K562 (cell line): Measurements from ENCODE around the gene EHBP1.

Source experiments
- CBFB ChIP-seq: sonication (generic); formaldehyde crosslinking; IDR thresholded peaks from 2 replicates; pipeline ENCODE4 v1.4.0; 2020; ENCODE audit warnings: mild to moderate bottlenecking, missing genetic modification reagents
- CTCF ChIP-seq, 3 experiments: IDR thresholded peaks in 2 of 3; conservative IDR thresholded peaks in 1 of 3; 2 replicates each; pipeline ENCODE4 v1.5.1; 2011 to 2012; ENCODE audit warnings: low read length in 3 of 3, mild to moderate bottlenecking in 3 of 3, control low read depth in 2 of 3, improper control_type of control experiment in 1 of 3, inconsistent platforms in 1 of 3, low read depth in 1 of 3, mixed read lengths in 1 of 3, moderate library complexity in 1 of 3; ENCODE audit not compliant: insufficient read depth in 2 of 3
- MTA1 ChIP-seq: fragments of 450-650 bp; IDR thresholded peaks from 2 replicates; pipeline ENCODE4 v1.6.1; 2017; ENCODE audit warnings: borderline replicate concordance
- NFRKB ChIP-seq: fragments of 450-650 bp; IDR thresholded peaks from 2 replicates; pipeline ENCODE4 v1.6.1; 2016; ENCODE audit warnings: low read depth
- POLR2A ChIP-seq: fragments of 450-650 bp; conservative IDR thresholded peaks from 2 replicates; pipeline ENCODE4 v1.6.1; 2016
- POLR2AphosphoS5 ChIP-seq: IDR thresholded peaks from 2 replicates; pipeline ENCODE4 v1.6.1; 2011; ENCODE audit warnings: mild to moderate bottlenecking, low read depth, low read length, moderate library complexity; ENCODE audit not compliant: control insufficient read depth, insufficient read depth
- RAD21 ChIP-seq, 2 experiments: fragments of 250-450 bp in 1 of 2; fragments of 450-650 bp in 1 of 2; sonication (Bioruptor Pico) in 1 of 2; formaldehyde crosslinking in 1 of 2; IDR thresholded peaks in 1 of 2; conservative IDR thresholded peaks in 1 of 2; 2 replicates each; pipeline versions ENCODE4 v1.4.0 to v1.8.0; 2020 to 2022; ENCODE audit warnings: mild to moderate bottlenecking in 2 of 2, moderate library complexity in 1 of 2
- RAD51 ChIP-seq: fragments of 450-650 bp; IDR thresholded peaks from 2 replicates; pipeline ENCODE4 v1.7.1; 2016; ENCODE audit warnings: low read depth, mild to moderate bottlenecking, borderline replicate concordance
- WHSC1 ChIP-seq: IDR thresholded peaks from one replicate; pipeline ENCODE4 v1.6.1; 2012; ENCODE audit warnings: low read length, control low read depth, inconsistent platforms
- ZBTB43 ChIP-seq: sonication (generic); formaldehyde crosslinking; IDR thresholded peaks from 2 replicates; pipeline ENCODE4 v1.8.0; 2023; ENCODE audit warnings: mild to moderate bottlenecking, missing genetic modification reagents
- ZFX ChIP-seq: sonication (generic); formaldehyde crosslinking; IDR thresholded peaks from 2 replicates; pipeline ENCODE4 v1.8.0; 2022; ENCODE audit warnings: mild to moderate bottlenecking, missing genetic modification reagents, moderate library complexity
- ZNF586 ChIP-seq: fragments of 450-650 bp; formaldehyde crosslinking; conservative IDR thresholded peaks from 2 replicates; pipeline ENCODE4 v1.4.0; 2020; ENCODE audit warnings: mild to moderate bottlenecking, moderate library complexity
- TF ChIP-seq, protein P1 (sequence below): fragments of 450-650 bp; IDR thresholded peaks from 2 replicates; pipeline ENCODE4 v1.6.1; 2016; ENCODE audit warnings: low read depth
- TF ChIP-seq, protein P2 (sequence below): sonication (generic); formaldehyde crosslinking; IDR thresholded peaks from 2 replicates; pipeline ENCODE4 v1.9.0; 2022; ENCODE audit warnings: mild to moderate bottlenecking, missing genetic modification reagents

GRCh38 chr2:62871506-62871905 is 166.0 kb downstream of the EHBP1 start:
- TF ChIP-seq RAD51: no peak
- TF ChIP-seq, protein P1, sequence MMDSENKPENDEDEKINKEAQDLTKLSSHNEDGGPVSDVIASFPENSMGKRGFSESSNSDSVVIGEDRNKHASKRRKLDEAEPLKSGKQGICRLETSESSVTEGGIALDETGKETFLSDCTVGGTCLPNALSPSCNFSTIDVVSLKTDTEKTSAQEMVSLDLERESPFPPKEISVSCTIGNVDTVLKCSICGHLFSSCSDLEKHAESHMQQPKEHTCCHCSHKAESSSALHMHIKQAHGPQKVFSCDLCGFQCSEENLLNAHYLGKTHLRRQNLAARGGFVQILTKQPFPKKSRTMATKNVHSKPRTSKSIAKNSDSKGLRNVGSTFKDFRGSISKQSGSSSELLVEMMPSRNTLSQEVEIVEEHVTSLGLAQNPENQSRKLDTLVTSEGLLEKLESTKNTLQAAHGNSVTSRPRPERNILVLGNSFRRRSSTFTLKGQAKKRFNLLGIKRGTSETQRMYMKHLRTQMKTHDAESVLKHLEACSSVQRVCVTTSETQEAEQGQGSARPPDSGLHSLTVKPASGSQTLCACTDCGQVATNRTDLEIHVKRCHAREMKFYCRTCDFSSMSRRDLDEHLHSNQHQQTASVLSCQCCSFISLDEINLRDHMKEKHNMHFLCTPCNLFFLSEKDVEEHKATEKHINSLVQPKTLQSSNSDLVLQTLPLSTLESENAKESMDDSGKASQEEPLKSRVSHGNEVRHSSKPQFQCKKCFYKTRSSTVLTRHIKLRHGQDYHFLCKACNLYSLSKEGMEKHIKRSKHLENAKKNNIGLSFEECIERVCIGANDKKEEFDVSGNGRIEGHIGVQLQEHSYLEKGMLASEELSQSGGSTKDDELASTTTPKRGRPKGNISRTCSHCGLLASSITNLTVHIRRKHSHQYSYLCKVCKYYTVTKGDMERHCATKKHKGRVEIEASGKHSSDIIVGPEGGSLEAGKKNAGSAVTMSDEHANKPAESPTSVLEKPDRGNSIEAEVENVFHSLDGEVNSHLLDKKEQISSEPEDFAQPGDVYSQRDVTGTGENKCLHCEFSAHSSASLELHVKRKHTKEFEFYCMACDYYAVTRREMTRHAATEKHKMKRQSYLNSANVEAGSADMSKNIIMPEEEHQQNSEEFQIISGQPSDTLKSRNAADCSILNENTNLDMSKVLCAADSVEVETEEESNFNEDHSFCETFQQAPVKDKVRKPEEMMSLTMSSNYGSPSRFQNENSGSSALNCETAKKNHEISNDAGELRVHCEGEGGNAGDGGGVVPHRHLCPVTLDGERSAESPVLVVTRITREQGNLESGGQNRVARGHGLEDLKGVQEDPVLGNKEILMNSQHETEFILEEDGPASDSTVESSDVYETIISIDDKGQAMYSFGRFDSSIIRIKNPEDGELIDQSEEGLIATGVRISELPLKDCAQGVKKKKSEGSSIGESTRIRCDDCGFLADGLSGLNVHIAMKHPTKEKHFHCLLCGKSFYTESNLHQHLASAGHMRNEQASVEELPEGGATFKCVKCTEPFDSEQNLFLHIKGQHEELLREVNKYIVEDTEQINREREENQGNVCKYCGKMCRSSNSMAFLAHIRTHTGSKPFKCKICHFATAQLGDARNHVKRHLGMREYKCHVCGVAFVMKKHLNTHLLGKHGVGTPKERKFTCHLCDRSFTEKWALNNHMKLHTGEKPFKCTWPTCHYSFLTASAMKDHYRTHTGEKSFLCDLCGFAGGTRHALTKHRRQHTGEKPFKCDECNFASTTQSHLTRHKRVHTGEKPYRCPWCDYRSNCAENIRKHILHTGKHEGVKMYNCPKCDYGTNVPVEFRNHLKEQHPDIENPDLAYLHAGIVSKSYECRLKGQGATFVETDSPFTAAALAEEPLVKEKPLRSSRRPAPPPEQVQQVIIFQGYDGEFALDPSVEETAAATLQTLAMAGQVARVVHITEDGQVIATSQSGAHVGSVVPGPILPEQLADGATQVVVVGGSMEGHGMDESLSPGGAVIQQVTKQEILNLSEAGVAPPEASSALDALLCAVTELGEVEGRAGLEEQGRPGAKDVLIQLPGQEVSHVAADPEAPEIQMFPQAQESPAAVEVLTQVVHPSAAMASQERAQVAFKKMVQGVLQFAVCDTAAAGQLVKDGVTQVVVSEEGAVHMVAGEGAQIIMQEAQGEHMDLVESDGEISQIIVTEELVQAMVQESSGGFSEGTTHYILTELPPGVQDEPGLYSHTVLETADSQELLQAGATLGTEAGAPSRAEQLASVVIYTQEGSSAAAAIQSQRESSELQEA: no peak
- TF ChIP-seq CTCF (IDR thresholded peaks at IDR 0.05 in 2 of 3, conservative IDR thresholded peaks at IDR 0.05 in 1 of 3; ENCODE audit: insufficient read depth in 2 of 3, low read depth in 1 of 3, low read length in 3 of 3): no peak
- TF ChIP-seq POLR2A: no peak
- TF ChIP-seq WHSC1: no peak
- TF ChIP-seq POLR2AphosphoS5: no peak
- no peak for TF ChIP-seq ZNF586
- no peak for TF ChIP-seq NFRKB
- TF ChIP-seq ZFX (CRISPR knock-in tag): no peak
- no peak for TF ChIP-seq RAD21 (CRISPR knock-in tag; conservative IDR thresholded peaks at IDR 0.05 in 1 of 2, IDR thresholded peaks at IDR 0.05 in 1 of 2)
- no peak for TF ChIP-seq ZBTB43 (CRISPR knock-in tag)
- no peak for TF ChIP-seq CBFB
- TF ChIP-seq, protein P2, sequence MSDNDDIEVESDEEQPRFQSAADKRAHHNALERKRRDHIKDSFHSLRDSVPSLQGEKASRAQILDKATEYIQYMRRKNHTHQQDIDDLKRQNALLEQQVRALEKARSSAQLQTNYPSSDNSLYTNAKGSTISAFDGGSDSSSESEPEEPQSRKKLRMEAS (CRISPR knock-in tag): no peak
- no peak for TF ChIP-seq MTA1
